SK-N-SH treated with all-trans-retinoic acid at 6 μM for 48 hours (cell line): ENCODE measurements around the gene CDCA4.

Source experiments
- ATAC-seq: fragments of 200-7000 bp; cut with Tn5 transposase; 3 replicates; pipeline ENCODE4 v1.9.1; 2020; ENCODE audit warnings: mild to moderate bottlenecking, moderate library complexity
- ARNTL ChIP-seq: fragments of 450-650 bp; formaldehyde crosslinking; IDR thresholded peaks from 2 replicates; pipeline ENCODE4 v1.5.0; 2020; ENCODE audit warnings: low read depth, mild to moderate bottlenecking, moderate library complexity, borderline replicate concordance
- BACH2 ChIP-seq: fragments of 250-450 bp; sonication (Bioruptor Pico); IDR thresholded peaks from 2 replicates; pipeline ENCODE4 v1.9.0; 2021; ENCODE audit warnings: mild to moderate bottlenecking, borderline replicate concordance
- CSDC2 ChIP-seq: fragments of 250-450 bp; sonication (Bioruptor Pico); IDR thresholded peaks from 2 replicates; pipeline ENCODE4 v1.5.0; 2020; ENCODE audit warnings: mild to moderate bottlenecking, moderate library complexity
- GLIS3 ChIP-seq: fragments of 250-450 bp; sonication (Bioruptor Pico); IDR thresholded peaks from 2 replicates; pipeline ENCODE4 v1.5.0; 2020; ENCODE audit warnings: mild to moderate bottlenecking, moderate library complexity
- ISL1 ChIP-seq: fragments of 250-450 bp; sonication (Bioruptor Pico); IDR thresholded peaks from 2 replicates; pipeline ENCODE4 v2.1.2; 2022; ENCODE audit warnings: mild to moderate bottlenecking, moderate library complexity
- OSR1 ChIP-seq: fragments of 250-450 bp; sonication (Bioruptor Pico); IDR thresholded peaks from 2 replicates; pipeline ENCODE4 v1.8.0; 2022; ENCODE audit warnings: moderate library complexity, mild to moderate bottlenecking, inconsistent platforms
- PPARA ChIP-seq: fragments of 250-450 bp; sonication (Bioruptor Pico); IDR thresholded peaks from 2 replicates; pipeline ENCODE4 v1.5.0; 2020; ENCODE audit warnings: mild to moderate bottlenecking, borderline replicate concordance
- RARB ChIP-seq: fragments of 250-450 bp; sonication (Bioruptor Pico); IDR thresholded peaks from 2 replicates; pipeline ENCODE4 v1.8.0; 2021; ENCODE audit warnings: mild to moderate bottlenecking, moderate library complexity
- SNAI2 ChIP-seq: fragments of 250-450 bp; sonication (Bioruptor Pico); IDR thresholded peaks from 2 replicates; pipeline ENCODE4 v1.5.0; 2020; ENCODE audit warnings: mild to moderate bottlenecking, moderate library complexity
- TCF4 ChIP-seq: fragments of 250-450 bp; sonication (Bioruptor Pico); IDR thresholded peaks from 2 replicates; pipeline ENCODE4 v1.8.0; 2021; ENCODE audit warnings: mild to moderate bottlenecking, moderate library complexity, borderline replicate concordance
- TOX ChIP-seq: fragments of 250-450 bp; sonication (Bioruptor Pico); IDR thresholded peaks from 2 replicates; pipeline ENCODE4 v1.8.0; 2021; ENCODE audit warnings: mild to moderate bottlenecking, moderate library complexity, borderline replicate concordance
- ZC3H10 ChIP-seq: fragments of 250-450 bp; sonication (Bioruptor Pico); IDR thresholded peaks from 2 replicates; pipeline ENCODE4 v1.5.1; 2021; ENCODE audit warnings: mild to moderate bottlenecking, moderate library complexity
- ZFP3 ChIP-seq: fragments of 250-450 bp; sonication (Bioruptor Pico); IDR thresholded peaks from 2 replicates; pipeline ENCODE4 v1.5.0; 2020; ENCODE audit warnings: mild to moderate bottlenecking, moderate library complexity
- ZFP30 ChIP-seq: fragments of 450-650 bp; formaldehyde crosslinking; IDR thresholded peaks from 2 replicates; pipeline ENCODE4 v1.5.0; 2022; ENCODE audit warnings: mild to moderate bottlenecking, moderate library complexity
- ZNF565 ChIP-seq: fragments of 450-650 bp; formaldehyde crosslinking; conservative IDR thresholded peaks from 2 replicates; pipeline ENCODE4 v1.5.0; 2020; ENCODE audit warnings: low read depth, mild to moderate bottlenecking, moderate library complexity
- ZNF70 ChIP-seq: fragments of 450-650 bp; formaldehyde crosslinking; IDR thresholded peaks from 2 replicates; pipeline ENCODE4 v1.5.0; 2020; ENCODE audit warnings: mild to moderate bottlenecking, moderate library complexity
- ZNF8 ChIP-seq: fragments of 450-650 bp; formaldehyde crosslinking; IDR thresholded peaks from 2 replicates; pipeline ENCODE4 v1.5.0; 2020; ENCODE audit warnings: mild to moderate bottlenecking, moderate library complexity
- TF ChIP-seq, protein P1 (sequence below): fragments of 250-450 bp; sonication (Bioruptor Pico); IDR thresholded peaks from 2 replicates; pipeline ENCODE4 v1.5.0; 2020; ENCODE audit warnings: mild to moderate bottlenecking, moderate library complexity
- TF ChIP-seq, protein P2 (sequence below): fragments of 250-450 bp; sonication (Bioruptor Pico); IDR thresholded peaks from 2 replicates; pipeline ENCODE4 v1.8.0; 2020; ENCODE audit warnings: mild to moderate bottlenecking, moderate library complexity, borderline replicate concordance
- TF ChIP-seq, protein P3 (sequence below): fragments of 250-450 bp; sonication (Bioruptor Pico); IDR thresholded peaks from 2 replicates; pipeline ENCODE4 v1.5.1; 2021; ENCODE audit warnings: mild to moderate bottlenecking, moderate library complexity

The CDCA4 gene

DNA sequence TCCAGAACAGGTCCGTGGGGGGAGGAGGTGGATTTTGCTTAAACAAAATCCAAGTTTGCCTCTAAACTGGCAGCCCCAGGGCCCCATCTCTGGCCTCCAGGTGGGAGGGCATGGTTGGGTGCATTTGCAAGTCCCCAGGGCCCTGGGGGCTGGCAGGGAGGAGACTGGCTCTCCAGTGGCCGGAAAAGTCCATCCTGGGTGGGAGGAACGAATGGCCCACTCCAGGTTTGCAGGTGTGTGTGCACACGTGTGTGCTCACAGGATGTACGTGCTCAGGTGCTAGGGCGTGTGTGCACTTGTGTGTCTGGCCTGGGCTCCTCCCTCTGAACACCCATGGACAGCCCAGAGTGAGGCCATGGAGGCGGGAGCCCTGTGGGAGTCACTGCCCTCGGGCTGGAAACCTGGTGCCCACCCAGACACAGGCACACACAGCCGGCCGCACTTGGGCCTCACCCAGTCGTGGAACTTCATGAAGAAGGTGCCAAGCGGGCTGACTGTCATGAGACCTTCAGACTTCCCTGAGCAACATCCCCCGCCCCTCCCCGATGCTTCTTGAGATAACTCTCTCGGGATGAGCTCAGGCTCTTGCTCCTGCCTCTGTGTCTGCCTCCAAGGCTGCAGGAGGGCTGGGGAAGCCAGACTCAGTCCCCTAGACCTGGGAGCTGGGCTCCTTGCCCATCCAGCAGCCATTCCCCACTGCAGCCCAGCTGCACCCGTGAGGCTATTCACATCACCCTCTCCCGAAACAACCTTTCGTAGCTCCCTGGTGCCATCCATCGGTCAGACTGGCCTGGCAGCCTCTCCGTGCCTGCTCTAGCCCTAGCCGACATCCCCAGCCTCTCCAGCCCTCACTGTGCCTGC lies 52.1 kb downstream of the CDCA4 start:
- ATAC-seq, result peak; percentile 10
- TF ChIP-seq SNAI2 (CRISPR knock-in tag) (no peak), RARB (CRISPR knock-in tag) (no peak), TCF4 (CRISPR knock-in tag) (no peak), ZNF565 (CRISPR knock-in tag) (no peak), TOX (CRISPR knock-in tag) (no peak), ISL1 (CRISPR knock-in tag) (no peak), CSDC2 (CRISPR knock-in tag) (no peak), ZFP30 (no peak), PPARA (CRISPR knock-in tag) (no peak), ZNF70 (no peak), ZC3H10 (CRISPR knock-in tag) (no peak), BACH2 (CRISPR knock-in tag) (no peak), ZNF8 (CRISPR knock-in tag) (no peak)
- TF ChIP-seq, protein P1, sequence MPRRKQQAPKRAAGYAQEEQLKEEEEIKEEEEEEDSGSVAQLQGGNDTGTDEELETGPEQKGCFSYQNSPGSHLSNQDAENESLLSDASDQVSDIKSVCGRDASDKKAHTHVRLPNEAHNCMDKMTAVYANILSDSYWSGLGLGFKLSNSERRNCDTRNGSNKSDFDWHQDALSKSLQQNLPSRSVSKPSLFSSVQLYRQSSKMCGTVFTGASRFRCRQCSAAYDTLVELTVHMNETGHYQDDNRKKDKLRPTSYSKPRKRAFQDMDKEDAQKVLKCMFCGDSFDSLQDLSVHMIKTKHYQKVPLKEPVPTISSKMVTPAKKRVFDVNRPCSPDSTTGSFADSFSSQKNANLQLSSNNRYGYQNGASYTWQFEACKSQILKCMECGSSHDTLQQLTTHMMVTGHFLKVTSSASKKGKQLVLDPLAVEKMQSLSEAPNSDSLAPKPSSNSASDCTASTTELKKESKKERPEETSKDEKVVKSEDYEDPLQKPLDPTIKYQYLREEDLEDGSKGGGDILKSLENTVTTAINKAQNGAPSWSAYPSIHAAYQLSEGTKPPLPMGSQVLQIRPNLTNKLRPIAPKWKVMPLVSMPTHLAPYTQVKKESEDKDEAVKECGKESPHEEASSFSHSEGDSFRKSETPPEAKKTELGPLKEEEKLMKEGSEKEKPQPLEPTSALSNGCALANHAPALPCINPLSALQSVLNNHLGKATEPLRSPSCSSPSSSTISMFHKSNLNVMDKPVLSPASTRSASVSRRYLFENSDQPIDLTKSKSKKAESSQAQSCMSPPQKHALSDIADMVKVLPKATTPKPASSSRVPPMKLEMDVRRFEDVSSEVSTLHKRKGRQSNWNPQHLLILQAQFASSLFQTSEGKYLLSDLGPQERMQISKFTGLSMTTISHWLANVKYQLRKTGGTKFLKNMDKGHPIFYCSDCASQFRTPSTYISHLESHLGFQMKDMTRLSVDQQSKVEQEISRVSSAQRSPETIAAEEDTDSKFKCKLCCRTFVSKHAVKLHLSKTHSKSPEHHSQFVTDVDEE (CRISPR knock-in tag), result no peak
- TF ChIP-seq, protein P2, sequence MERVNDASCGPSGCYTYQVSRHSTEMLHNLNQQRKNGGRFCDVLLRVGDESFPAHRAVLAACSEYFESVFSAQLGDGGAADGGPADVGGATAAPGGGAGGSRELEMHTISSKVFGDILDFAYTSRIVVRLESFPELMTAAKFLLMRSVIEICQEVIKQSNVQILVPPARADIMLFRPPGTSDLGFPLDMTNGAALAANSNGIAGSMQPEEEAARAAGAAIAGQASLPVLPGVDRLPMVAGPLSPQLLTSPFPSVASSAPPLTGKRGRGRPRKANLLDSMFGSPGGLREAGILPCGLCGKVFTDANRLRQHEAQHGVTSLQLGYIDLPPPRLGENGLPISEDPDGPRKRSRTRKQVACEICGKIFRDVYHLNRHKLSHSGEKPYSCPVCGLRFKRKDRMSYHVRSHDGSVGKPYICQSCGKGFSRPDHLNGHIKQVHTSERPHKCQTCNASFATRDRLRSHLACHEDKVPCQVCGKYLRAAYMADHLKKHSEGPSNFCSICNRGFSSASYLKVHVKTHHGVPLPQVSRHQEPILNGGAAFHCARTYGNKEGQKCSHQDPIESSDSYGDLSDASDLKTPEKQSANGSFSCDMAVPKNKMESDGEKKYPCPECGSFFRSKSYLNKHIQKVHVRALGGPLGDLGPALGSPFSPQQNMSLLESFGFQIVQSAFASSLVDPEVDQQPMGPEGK (CRISPR knock-in tag), result no peak

DNA sequence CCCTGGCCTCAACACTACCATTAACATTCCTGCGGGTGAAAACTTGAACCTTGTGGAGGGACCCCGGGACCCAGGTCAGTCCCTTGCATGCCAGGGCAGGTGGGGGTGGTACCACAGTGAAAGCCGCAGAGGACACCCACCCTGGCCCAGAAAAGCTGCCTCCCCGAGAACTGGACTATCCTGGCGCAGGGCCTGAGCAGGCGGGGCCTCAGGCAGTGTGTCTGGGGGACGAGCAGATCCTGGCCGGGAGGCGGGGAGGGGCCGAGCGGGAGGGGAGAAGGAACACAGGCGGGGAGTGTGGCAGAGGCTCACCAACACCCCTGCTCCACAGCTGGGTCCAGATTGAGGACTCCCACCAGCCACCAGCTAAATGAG lies 52.7 kb downstream of the CDCA4 start:
- no peak for ATAC-seq
- TF ChIP-seq BACH2 (CRISPR knock-in tag) (no peak), TCF4 (CRISPR knock-in tag) (no peak), CSDC2 (CRISPR knock-in tag) (no peak), TOX (CRISPR knock-in tag) (no peak), ZFP3 (CRISPR knock-in tag) (no peak), ZC3H10 (CRISPR knock-in tag) (no peak), ZFP30 (no peak), RARB (CRISPR knock-in tag) (no peak), ISL1 (CRISPR knock-in tag) (no peak), PPARA (CRISPR knock-in tag) (no peak), SNAI2 (CRISPR knock-in tag) (no peak), GLIS3 (no peak), ZNF8 (CRISPR knock-in tag) (no peak), ARNTL (no peak), OSR1 (CRISPR knock-in tag) (no peak), ZNF70 (no peak)
- TF ChIP-seq, protein P2 (CRISPR knock-in tag), result no peak
- TF ChIP-seq, protein P3, sequence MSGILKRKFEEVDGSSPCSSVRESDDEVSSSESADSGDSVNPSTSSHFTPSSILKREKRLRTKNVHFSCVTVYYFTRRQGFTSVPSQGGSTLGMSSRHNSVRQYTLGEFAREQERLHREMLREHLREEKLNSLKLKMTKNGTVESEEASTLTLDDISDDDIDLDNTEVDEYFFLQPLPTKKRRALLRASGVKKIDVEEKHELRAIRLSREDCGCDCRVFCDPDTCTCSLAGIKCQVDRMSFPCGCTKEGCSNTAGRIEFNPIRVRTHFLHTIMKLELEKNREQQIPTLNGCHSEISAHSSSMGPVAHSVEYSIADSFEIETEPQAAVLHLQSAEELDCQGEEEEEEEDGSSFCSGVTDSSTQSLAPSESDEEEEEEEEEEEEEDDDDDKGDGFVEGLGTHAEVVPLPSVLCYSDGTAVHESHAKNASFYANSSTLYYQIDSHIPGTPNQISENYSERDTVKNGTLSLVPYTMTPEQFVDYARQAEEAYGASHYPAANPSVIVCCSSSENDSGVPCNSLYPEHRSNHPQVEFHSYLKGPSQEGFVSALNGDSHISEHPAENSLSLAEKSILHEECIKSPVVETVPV (CRISPR knock-in tag), result no peak
- TF ChIP-seq, protein P1 (CRISPR knock-in tag), result no peak
